Rectal smooth muscle tissue (tissue), 1 donor: ENCODE data around the gene CRELD2.

Experiments used
- H3K27ac ChIP-seq: one replicate; pipeline ENCODE4 v1.7.0; 2013; ENCODE audit warnings: low read depth, low read length, inconsistent platforms
- H3K27me3 ChIP-seq: one replicate; pipeline ENCODE4 v1.7.0; 2013; ENCODE audit warnings: low read length; ENCODE audit not compliant: control insufficient read depth, insufficient read depth
- H3K36me3 ChIP-seq: one replicate; pipeline ENCODE4 v1.7.0; 2013; ENCODE audit warnings: low read length; ENCODE audit not compliant: control insufficient read depth, insufficient read depth
- H3K4me1 ChIP-seq: one replicate; pipeline ENCODE4 v1.7.0; 2013; ENCODE audit warnings: low read length; ENCODE audit not compliant: control insufficient read depth, insufficient read depth
- H3K4me3 ChIP-seq: one replicate; pipeline ENCODE4 v1.7.0; 2013; ENCODE audit warnings: low read length
- H3K9ac ChIP-seq: one replicate; pipeline ENCODE4 v1.7.0; 2013; ENCODE audit warnings: low read length

The CRELD2 gene

DNA sequence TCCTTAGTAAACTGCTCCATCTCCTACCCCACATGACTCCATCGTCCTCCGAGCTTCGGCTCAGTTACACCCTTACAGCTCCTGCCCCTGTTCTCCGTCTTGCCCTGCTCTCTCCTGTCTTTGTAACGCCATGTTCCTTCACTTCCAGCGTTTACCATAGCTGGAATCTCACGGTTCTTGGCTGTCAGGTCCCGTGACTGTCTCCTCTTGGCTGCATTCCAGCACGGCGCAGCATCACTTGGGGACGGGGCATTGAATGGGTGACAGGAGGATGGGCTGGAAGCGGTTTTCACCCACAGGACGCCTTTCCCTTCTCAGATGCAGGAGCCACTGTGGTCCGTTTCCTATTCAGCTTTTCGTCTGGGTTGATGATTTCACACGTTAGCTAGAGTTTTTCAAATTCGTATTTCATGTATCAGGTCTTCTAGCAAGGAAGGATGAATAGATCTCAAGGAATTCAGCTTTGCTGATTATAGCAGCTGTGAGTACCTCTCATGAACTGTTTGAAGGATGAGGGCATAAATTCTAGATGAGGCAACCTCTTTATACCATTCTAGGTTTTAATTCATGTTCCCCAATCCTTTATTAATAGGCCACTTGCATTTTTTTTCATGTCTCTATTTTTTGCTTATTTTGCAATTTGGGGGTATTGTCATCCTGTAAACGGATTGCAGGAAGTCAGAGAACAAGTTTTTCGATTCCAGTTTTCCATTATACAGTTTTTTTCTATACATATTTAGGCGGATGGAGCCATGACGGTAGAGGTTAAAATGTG is 35.7 kb upstream of the CRELD2 start:
- Histone ChIP-seq H3K9ac (no peak overlapping the region), H3K27ac (no peak overlapping the region), H3K36me3 (peaks cover 15% of the 10 kb centered on the region), H3K27me3 (no peaks in the 10 kb centered on the region), H3K4me3 (no peak overlapping the region), H3K4me1 (no peaks in the 10 kb centered on the region)

DNA sequence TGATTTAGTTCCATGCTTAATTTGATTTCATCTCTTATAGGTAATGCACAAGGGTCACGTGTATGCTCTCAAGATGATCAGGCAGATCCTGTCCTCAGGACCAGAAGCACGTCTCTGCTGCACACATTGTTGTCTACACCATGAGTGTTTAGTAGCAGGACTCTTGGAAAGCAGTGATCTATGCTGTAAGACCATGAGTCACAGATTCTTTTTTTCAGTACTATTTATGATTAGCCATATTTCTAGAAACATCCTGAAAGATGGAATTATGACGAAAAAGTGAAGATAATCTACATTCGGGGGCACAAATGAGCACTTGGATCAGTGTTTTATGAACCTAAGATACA is 35.2 kb upstream of the CRELD2 start:
- H3K36me3 ChIP-seq: peaks cover 15% of the 10 kb centered on the region

DNA sequence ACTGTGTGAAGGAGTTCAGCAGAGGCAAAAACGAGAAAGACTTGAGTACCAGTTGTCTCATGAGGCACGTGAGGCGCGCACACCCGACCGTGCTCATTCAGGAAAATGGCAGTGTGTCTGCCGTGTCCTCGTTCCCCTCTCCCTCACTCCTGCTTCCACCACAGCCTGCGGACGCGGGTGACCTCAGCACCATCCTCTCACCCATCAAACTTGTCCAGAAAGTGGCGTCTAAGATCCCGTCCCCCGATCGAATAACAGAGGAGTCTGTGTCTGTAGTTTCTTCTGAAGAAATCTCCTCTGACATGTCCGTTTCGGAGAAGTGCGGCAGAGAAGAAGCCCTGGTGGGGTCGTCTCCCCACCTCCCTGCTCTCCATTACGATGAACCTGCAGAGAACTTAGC is 34.4 kb upstream of the CRELD2 start:
- Histone ChIP-seq H3K9ac (no peak overlapping the region), H3K4me3 (no peak overlapping the region), H3K27me3 (no peaks in the 10 kb centered on the region), H3K36me3 (peaks cover 15% of the 10 kb centered on the region), H3K4me1 (no peaks in the 10 kb centered on the region), H3K27ac (no peak overlapping the region)

More for the DNA sequence above, 35.2 kb upstream of the CRELD2 start:
- Histone ChIP-seq H3K27ac (no peak overlapping the region), H3K9ac (no peak overlapping the region), H3K27me3 (no peaks in the 10 kb centered on the region), H3K4me1 (no peaks in the 10 kb centered on the region), H3K4me3 (no peak overlapping the region)

DNA sequence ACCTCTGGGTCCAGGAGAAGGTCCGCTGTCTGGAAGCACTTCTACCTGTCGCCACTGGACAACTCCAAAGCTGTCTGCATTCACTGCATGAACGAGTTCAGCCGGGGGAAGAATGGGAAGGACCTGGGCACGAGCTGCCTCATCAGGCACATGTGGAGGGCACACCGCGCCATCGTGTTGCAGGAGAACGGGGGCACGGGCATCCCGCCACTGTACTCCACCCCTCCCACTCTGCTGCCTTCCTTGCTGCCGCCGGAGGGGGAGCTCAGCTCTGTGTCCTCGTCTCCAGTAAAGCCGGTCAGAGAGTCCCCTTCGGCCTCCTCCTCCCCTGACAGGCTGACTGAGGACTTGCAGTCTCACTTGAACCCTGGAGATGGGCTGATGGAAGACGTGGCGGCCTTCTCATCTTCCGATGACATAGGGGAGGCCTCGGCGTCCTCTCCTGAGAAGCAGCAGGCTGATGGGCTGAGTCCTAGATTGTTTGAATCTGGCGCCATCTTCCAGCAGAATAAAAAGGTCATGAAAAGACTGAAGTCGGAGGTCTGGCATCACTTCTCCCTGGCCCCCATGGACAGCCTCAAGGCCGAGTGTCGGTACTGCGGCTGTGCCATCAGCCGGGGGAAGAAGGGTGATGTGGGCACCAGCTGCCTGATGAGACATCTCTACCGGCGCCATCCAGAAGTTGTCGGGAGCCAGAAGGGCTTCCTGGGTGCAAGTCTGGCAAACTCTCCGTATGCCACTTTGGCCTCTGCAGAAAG is 33.8 kb upstream of the CRELD2 start:
- no peaks in the 10 kb centered on the region for H3K4me1 ChIP-seq
- no peak overlapping the region for H3K27ac ChIP-seq
- H3K9ac ChIP-seq: no peak overlapping the region
- H3K27me3 ChIP-seq: no peaks in the 10 kb centered on the region
- no peak overlapping the region for H3K4me3 ChIP-seq
- peaks cover 15% of the 10 kb centered on the region for H3K36me3 ChIP-seq

DNA sequence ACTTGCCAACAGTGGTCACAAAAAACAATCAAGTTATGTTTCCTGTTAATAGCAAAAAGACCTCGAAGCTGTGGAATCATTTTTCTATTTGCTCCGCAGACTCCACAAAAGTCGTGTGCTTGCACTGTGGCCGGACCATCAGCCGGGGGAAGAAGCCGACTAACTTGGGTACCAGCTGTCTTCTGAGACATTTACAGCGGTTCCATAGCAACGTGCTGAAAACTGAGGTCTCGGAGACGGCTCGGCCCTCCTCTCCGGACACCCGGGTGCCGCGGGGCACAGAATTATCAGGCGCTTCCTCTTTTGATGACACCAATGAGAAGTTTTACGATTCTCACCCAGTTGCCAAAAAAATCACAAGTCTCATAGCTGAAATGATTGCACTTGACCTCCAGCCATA is 33.2 kb upstream of the CRELD2 start:
- Histone ChIP-seq H3K27me3 (no peaks in the 10 kb centered on the region), H3K9ac (no peak overlapping the region), H3K36me3 (peaks cover 15% of the 10 kb centered on the region), H3K27ac (no peak overlapping the region), H3K4me3 (no peak overlapping the region), H3K4me1 (no peaks in the 10 kb centered on the region)

DNA sequence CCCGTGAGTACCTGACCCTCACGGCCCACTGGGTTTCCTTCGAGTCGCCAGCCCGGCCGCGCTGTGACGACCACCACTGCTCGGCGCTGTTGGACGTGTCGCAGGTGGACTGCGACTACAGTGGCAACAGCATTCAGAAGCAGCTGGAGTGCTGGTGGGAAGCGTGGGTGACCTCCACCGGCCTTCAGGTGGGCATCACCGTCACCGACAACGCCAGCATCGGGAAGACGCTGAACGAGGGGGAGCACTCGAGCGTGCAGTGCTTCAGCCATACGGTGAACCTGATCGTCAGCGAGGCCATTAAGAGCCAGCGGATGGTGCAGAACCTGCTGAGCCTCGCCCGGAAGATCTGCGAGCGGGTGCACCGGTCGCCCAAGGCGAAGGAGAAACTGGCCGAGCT is 32.6 kb upstream of the CRELD2 start:
- Histone ChIP-seq H3K27ac (no peak overlapping the region), H3K27me3 (no peaks in the 10 kb centered on the region), H3K9ac (no peak overlapping the region), H3K4me1 (no peaks in the 10 kb centered on the region), H3K4me3 (no peak overlapping the region), H3K36me3 (peaks cover 15% of the 10 kb centered on the region)

DNA sequence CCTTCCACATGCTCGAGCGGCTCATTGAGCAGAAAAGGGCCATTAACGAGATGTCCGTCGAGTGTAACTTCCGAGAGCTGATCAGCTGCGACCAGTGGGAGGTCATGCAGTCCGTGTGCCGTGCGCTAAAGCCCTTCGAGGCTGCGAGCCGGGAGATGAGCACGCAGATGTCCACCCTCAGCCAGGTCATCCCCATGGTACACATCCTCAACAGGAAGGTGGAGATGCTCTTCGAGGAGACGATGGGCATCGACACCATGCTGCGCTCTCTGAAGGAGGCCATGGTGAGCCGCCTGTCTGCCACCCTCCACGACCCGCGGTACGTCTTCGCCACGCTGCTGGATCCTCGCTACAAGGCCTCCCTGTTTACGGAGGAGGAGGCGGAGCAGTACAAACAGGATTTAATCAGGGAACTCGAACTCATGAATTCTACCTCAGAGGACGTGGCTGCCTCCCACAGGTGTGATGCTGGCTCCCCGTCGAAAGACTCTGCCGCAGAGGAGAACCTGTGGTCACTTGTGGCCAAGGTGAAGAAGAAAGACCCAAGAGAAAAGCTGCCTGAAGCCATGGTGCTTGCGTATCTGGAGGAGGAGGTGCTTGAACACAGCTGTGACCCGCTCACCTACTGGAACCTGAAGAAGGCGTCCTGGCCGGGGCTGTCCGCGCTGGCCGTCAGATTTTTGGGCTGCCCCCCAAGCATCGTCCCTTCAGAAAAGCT is 31.9 kb upstream of the CRELD2 start:
- H3K4me1 ChIP-seq: no peaks in the 10 kb centered on the region
- H3K4me3 ChIP-seq: no peak overlapping the region
- no peak overlapping the region for H3K9ac ChIP-seq
- H3K27ac ChIP-seq: no peak overlapping the region
- H3K27me3 ChIP-seq: no peaks in the 10 kb centered on the region
- H3K36me3 ChIP-seq: peaks cover 15% of the 10 kb centered on the region

DNA sequence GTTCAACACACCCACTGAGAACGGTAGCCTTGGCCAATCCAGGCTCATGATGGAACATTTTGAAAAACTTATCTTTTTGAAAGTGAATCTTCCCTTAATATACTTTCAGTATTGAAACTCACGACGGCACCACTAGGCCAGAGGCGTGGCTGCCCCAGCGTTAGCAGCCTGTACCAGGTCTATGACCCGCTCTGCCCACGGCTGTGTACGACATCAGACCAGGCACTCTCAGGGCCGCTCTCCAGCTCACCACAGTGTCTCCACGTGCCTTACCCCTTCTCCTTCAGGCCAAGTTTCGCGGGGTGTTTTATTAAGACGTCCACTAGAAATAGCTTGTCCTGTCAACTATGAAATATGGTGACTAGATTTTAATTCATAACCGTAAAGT is 31.4 kb upstream of the CRELD2 start:
- Histone ChIP-seq H3K27ac (no peak overlapping the region), H3K4me1 (no peaks in the 10 kb centered on the region), H3K27me3 (no peaks in the 10 kb centered on the region), H3K4me3 (no peak overlapping the region), H3K36me3 (peaks cover 15% of the 10 kb centered on the region), H3K9ac (no peak overlapping the region)

DNA sequence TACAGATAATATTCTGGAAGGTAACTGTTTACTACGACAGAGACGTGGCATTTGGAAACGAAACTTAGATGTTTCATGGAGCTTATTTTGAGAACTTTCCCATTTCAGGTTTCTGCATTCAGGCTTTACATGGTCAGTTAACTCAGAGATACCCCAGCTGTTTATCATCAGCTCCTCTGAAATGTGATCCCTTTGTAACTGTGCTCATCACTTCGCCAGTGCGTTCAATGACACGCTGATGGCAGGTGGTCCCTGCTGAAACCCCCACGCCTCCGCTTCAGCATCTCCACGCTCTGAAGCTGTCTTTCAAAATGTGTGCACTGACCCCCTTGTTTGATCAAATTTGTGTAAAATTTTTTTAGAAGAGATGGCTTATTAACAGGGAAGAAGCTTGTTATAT is 30.7 kb upstream of the CRELD2 start:
- Histone ChIP-seq H3K9ac (no peak overlapping the region), H3K4me1 (no peaks in the 10 kb centered on the region), H3K36me3 (peaks cover 15% of the 10 kb centered on the region)

DNA sequence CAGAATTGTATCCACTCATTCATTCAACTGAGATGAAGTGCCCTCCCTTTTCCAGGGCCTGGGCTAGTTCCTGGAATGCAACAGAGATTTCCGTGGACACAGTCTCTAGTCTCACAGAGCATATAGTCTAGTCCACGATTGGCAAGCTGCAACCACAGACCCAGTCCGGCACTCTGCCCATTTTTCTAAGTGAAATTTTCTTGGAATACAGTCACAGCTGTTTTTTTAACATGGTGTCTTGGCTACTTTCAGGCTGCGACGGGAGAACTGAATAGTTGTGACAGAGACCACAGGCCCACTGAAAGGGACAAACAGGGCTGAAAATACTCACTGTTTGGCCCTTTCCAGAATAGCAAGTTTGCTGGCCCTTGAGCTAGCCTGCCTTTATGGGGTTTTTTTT is 29.4 kb upstream of the CRELD2 start:
- Histone ChIP-seq H3K4me1 (no peaks in the 10 kb centered on the region), H3K4me3 (no peak overlapping the region), H3K27ac (no peak overlapping the region), H3K27me3 (no peaks in the 10 kb centered on the region), H3K36me3 (peaks cover 13% of the 10 kb centered on the region), H3K9ac (no peak overlapping the region)

More for the DNA sequence above, 30.7 kb upstream of the CRELD2 start:
- no peak overlapping the region for H3K27ac ChIP-seq
- no peak overlapping the region for H3K4me3 ChIP-seq
- no peaks in the 10 kb centered on the region for H3K27me3 ChIP-seq

DNA sequence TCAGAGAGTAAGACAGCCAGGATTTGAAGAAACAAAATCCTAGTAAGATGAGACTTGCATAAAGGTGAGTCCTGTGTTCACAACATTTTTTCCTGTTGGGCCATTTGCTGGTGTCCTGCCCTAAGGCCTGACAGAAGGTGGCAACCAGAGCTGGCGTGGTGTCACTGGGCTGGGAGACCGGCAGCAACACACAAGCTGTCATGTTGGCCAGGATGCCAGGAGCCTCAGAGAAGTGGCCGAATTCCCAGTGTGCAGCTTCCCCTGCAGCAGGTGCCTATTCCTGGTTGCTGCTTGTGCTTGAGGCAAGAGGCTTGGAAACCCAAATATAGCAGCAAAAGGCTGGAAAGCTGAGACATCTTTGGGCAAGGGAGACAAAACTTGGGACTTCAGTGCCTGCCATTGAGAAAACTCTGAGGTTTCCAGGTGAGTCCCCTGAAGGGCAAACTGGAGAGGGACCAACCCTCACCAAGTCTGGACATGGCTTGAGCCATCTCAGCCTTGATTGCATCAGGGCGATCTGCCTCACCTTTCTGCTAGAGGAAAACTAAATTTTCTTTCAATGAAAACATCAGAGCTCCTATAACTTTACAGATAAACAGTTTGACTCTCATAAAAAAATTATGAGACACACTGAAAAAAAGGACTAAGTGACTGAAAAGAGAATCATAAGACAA is 26.1 kb upstream of the CRELD2 start:
- H3K36me3 ChIP-seq: peaks cover 3% of the 10 kb centered on the region
- no peak overlapping the region for H3K9ac ChIP-seq
- H3K4me3 ChIP-seq: no peak overlapping the region
- no peak overlapping the region for H3K27ac ChIP-seq
- H3K4me1 ChIP-seq: no peaks in the 10 kb centered on the region
- H3K27me3 ChIP-seq: no peaks in the 10 kb centered on the region

DNA sequence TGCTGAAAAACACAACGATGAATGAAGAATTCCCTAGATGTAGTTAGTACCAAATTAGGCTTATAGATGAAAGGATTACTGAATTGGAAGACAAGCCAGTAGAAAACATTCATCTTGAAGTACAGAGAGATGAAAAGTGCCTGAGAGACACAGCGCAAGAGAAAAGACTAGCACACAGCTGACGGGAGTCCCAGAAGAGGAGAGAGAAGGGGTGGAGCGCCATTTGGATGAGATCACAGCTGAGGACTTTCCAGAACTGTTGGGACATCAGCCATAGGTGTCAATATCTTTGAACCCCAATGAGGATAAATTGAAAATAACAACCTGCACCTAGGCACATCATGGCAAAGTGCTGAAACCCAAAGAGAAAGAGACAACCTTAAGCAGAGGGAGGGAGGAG is 25.4 kb upstream of the CRELD2 start:
- Histone ChIP-seq H3K27ac (no peak overlapping the region), H3K4me3 (no peak overlapping the region), H3K27me3 (no peaks in the 10 kb centered on the region), H3K4me1 (no peaks in the 10 kb centered on the region), H3K9ac (no peak overlapping the region), H3K36me3 (peaks cover 3% of the 10 kb centered on the region)
